Neural progenitor cell (in vitro differentiated cells): ENCODE results near the gene FGFRL1.

Experiments
- EZH2 ChIP-seq: fragments of 200-600 bp; sonication (generic); IDR thresholded peaks from 2 replicates; pipeline ENCODE4 v1.6.1; 2017; ENCODE audit warnings: antibody characterized with exemption, mild to moderate bottlenecking, moderate library complexity
- EZH2phosphoT487 ChIP-seq: fragments of 200-600 bp; sonication (generic); IDR thresholded peaks from 2 replicates; pipeline ENCODE4 v1.6.1; 2017; ENCODE audit warnings: antibody characterized with exemption
- TF ChIP-seq, protein P1 (sequence below): fragments of 200-600 bp; sonication (generic); IDR thresholded peaks from 2 replicates; pipeline ENCODE4 v1.5.1; 2017; ENCODE audit warnings: antibody characterized with exemption, mild to moderate bottlenecking

DNA sequence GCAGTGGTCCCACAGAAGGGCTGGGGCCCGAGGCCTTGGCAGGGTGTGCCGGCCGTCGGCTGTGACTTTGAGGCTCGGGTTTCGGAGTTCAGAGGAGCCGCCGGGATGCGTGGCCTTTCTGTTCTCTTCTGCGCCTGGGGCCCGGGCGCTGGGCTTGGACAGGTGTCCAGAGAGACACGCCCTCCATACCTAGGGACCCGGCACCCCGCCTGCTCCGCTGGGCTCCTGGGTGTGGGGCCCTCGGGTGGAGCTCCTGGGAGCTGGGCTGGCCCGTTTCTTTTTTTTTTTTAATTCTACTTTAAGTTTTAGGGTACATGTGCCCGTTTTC lies 11.3 kb downstream of the FGFRL1 start:
- TF ChIP-seq, protein P1, sequence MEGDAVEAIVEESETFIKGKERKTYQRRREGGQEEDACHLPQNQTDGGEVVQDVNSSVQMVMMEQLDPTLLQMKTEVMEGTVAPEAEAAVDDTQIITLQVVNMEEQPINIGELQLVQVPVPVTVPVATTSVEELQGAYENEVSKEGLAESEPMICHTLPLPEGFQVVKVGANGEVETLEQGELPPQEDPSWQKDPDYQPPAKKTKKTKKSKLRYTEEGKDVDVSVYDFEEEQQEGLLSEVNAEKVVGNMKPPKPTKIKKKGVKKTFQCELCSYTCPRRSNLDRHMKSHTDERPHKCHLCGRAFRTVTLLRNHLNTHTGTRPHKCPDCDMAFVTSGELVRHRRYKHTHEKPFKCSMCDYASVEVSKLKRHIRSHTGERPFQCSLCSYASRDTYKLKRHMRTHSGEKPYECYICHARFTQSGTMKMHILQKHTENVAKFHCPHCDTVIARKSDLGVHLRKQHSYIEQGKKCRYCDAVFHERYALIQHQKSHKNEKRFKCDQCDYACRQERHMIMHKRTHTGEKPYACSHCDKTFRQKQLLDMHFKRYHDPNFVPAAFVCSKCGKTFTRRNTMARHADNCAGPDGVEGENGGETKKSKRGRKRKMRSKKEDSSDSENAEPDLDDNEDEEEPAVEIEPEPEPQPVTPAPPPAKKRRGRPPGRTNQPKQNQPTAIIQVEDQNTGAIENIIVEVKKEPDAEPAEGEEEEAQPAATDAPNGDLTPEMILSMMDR, result no peak
- no peak for TF ChIP-seq EZH2phosphoT487
- TF ChIP-seq EZH2, result no peak
